T-helper 22 cell (primary cell): ENCODE results near the gene ANKRD6.

Source experiments
- DNase-seq: peaks from one replicate; pipeline ENCODE4 v3.0.0-alpha.2; 2020; ENCODE audit warnings: low read depth

ANKRD6 gene

GRCh38 chr6:89509777-89510281, 76.9 kb downstream of the ANKRD6 start:
- DNase-seq, result no peak

GRCh38 chr6:89510393-89510792, 77.4 kb downstream of the ANKRD6 start:
- no peak for DNase-seq

- no peak for DNase-seq
These were observed 85.6 kb downstream of the ANKRD6 start for GRCh38 chr6:89518352-89519055.

- DNase-seq, result no peak
These were observed 87.8 kb downstream of the ANKRD6 start for GRCh38 chr6:89520736-89521135.

GRCh38 chr6:89522778-89523177, 89.8 kb downstream of the ANKRD6 start:
- DNase-seq, result no peak

- DNase-seq, result no peak
These were observed 93.0 kb downstream of the ANKRD6 start for GRCh38 chr6:89525786-89526562.

GRCh38 chr6:89526563-89526869, 93.6 kb downstream of the ANKRD6 start:
- DNase-seq, result no peak

GRCh38 chr6:89527634-89528033, 94.7 kb downstream of the ANKRD6 start:
- DNase-seq, result no peak

GRCh38 chr6:89528866-89529265, 95.9 kb downstream of the ANKRD6 start:
- no peak for DNase-seq

GRCh38 chr6:89530982-89531381, 98.0 kb downstream of the ANKRD6 start:
- no peak for DNase-seq

GRCh38 chr6:89536231-89536630, 103.3 kb downstream of the ANKRD6 start:
- no peak for DNase-seq

GRCh38 chr6:89539779-89540178, 106.8 kb downstream of the ANKRD6 start:
- DNase-seq, result no peak

- no peak for DNase-seq
These were observed 109.3 kb downstream of the ANKRD6 start for GRCh38 chr6:89542081-89542857.

GRCh38 chr6:89542866-89543265, 109.9 kb downstream of the ANKRD6 start:
- no peak for DNase-seq

- DNase-seq, result no peak
These were observed 114.3 kb downstream of the ANKRD6 start for GRCh38 chr6:89547281-89547680.

GRCh38 chr6:89553431-89553830, 120.5 kb downstream of the ANKRD6 start:
- DNase-seq, result no peak

- DNase-seq, result no peak
These were observed 121.2 kb downstream of the ANKRD6 start for GRCh38 chr6:89554106-89554505.

GRCh38 chr6:89555031-89555430, 122.1 kb downstream of the ANKRD6 start:
- no peak for DNase-seq

GRCh38 chr6:89555806-89556205, 122.9 kb downstream of the ANKRD6 start:
- DNase-seq, result no peak

GRCh38 chr6:89559487-89559886, 126.5 kb downstream of the ANKRD6 start:
- DNase-seq, result no peak

GRCh38 chr6:89562093-89562973, 129.4 kb downstream of the ANKRD6 start:
- DNase-seq, result no peak

- DNase-seq, result no peak
These were observed 130.9 kb downstream of the ANKRD6 start for GRCh38 chr6:89563866-89564265.
